Neuronal stem cell (in vitro differentiated cells): ENCODE measurements around the gene HPCAL1.

Source experiments
- DNase-seq: peaks from one replicate; pipeline ENCODE4 v3.0.0-alpha.2; 2013; ENCODE audit warnings: low spot score
- H2AFZ ChIP-seq: one replicate; pipeline ENCODE4 v1.6.1; 2013; ENCODE audit warnings: mild to moderate bottlenecking, low read length, inconsistent platforms
- H2AK5ac ChIP-seq: 2 replicates; pipeline ENCODE4 v1.6.1; 2013; ENCODE audit warnings: low read depth, mild to moderate bottlenecking, inconsistent platforms, low read length, moderate library complexity, mixed read lengths
- H2BK120ac ChIP-seq: 2 replicates; pipeline ENCODE4 v1.6.1; 2013; ENCODE audit warnings: low read depth, mild to moderate bottlenecking, inconsistent platforms, low read length, moderate library complexity, mixed read lengths
- H2BK12ac ChIP-seq: one replicate; pipeline ENCODE4 v1.6.1; 2013; ENCODE audit warnings: low read length, inconsistent platforms
- H2BK15ac ChIP-seq: 2 replicates; pipeline ENCODE4 v1.6.1; 2013; ENCODE audit warnings: mild to moderate bottlenecking, low read length, inconsistent platforms, mixed read lengths
- H2BK5ac ChIP-seq: one replicate; pipeline ENCODE4 v1.6.1; 2013; ENCODE audit warnings: inconsistent platforms, mild to moderate bottlenecking, low read length, moderate library complexity
- H3K14ac ChIP-seq: one replicate; pipeline ENCODE4 v1.6.1; 2013; ENCODE audit warnings: low read length, inconsistent platforms
- H3K18ac ChIP-seq: 2 replicates; pipeline ENCODE4 v1.6.1; 2013; ENCODE audit warnings: low read length, inconsistent platforms
- H3K23ac ChIP-seq: 2 replicates; pipeline ENCODE4 v1.6.1; 2013; ENCODE audit warnings: low read depth, mild to moderate bottlenecking, mixed read lengths, low read length, inconsistent platforms; ENCODE audit not compliant: poor library complexity
- H3K27ac ChIP-seq: replicated peaks from 3 replicates; pipeline ENCODE4 v1.5.1; 2013; ENCODE audit warnings: low read length, inconsistent platforms
- H3K27me3 ChIP-seq, 3 experiments: 2 replicates each; pipeline ENCODE4 v1.6.1; 2013; ENCODE audit warnings: low read length in 3 of 3, mild to moderate bottlenecking in 2 of 3, inconsistent platforms in 1 of 3, low read depth in 1 of 3, mixed read lengths in 1 of 3, moderate library complexity in 1 of 3; ENCODE audit not compliant: control insufficient read depth in 3 of 3, insufficient read depth in 3 of 3
- H3K36me3 ChIP-seq, 2 donors: replicated peaks in 1 of 2; 2 replicates each; pipeline ENCODE4 v1.6.1; 2013; ENCODE audit warnings: low read length in 2 of 2; ENCODE audit not compliant: control insufficient read depth in 2 of 2, insufficient read depth in 2 of 2
- H3K4ac ChIP-seq: 2 replicates; pipeline ENCODE4 v1.6.1; 2013; ENCODE audit warnings: inconsistent platforms, mild to moderate bottlenecking, low read length, moderate library complexity
- H3K4me1 ChIP-seq, 2 donors: 1 replicate in 1 of 2; 2 replicates in 1 of 2; pipeline ENCODE4 v1.6.1; 2013; ENCODE audit warnings: low read length in 2 of 2, low read depth in 1 of 2; ENCODE audit not compliant: control insufficient read depth in 2 of 2, insufficient read depth in 1 of 2
- H3K4me2 ChIP-seq: one replicate; pipeline ENCODE4 v1.6.1; 2013; ENCODE audit warnings: mild to moderate bottlenecking, low read length, inconsistent platforms; ENCODE audit not compliant: insufficient read depth, poor library complexity, severe bottlenecking
- H3K4me3 ChIP-seq, 2 donors: 2 replicates each; pipeline ENCODE4 v1.5.1; 2013; ENCODE audit warnings: low read length in 2 of 2, mild to moderate bottlenecking in 2 of 2, inconsistent platforms in 1 of 2, moderate library complexity in 1 of 2
- H3K79me1 ChIP-seq: one replicate; pipeline ENCODE4 v1.6.1; 2013; ENCODE audit warnings: low read depth, mild to moderate bottlenecking, inconsistent platforms, low read length, moderate library complexity
- H3K9ac ChIP-seq: one replicate; pipeline ENCODE4 v1.6.1; 2013; ENCODE audit warnings: mild to moderate bottlenecking, low read depth, low read length, inconsistent platforms; ENCODE audit not compliant: poor library complexity
- H3K9me3 ChIP-seq, 2 donors: replicated peaks in 1 of 2; 2 replicates each; pipeline versions ENCODE3 to v1.6.1; 2013; ENCODE audit warnings: low read length in 2 of 2, mild to moderate bottlenecking in 2 of 2, inconsistent platforms in 1 of 2, low read depth in 1 of 2, mixed read lengths in 1 of 2, moderate library complexity in 1 of 2; ENCODE audit not compliant: control insufficient read depth in 2 of 2, insufficient read depth in 1 of 2
- H4K8ac ChIP-seq: one replicate; pipeline ENCODE4 v1.6.1; 2013; ENCODE audit warnings: low read depth, mild to moderate bottlenecking, inconsistent platforms, low read length, moderate library complexity
- H4K91ac ChIP-seq: one replicate; pipeline ENCODE4 v1.6.1; 2013; ENCODE audit warnings: low read length, low read depth, mild to moderate bottlenecking, inconsistent platforms; ENCODE audit not compliant: poor library complexity
- WGBS, 2 donors: extraction: QIAGEN DNeasy Blood & Tissue Kit; methylation state at CpG; one replicate each; pipeline ENCODE4 v1.1.7; 2013; ENCODE audit warnings: missing lambda C conversion rate in 2 of 2, mixed read lengths in 1 of 2; ENCODE audit not compliant: insufficient read length in 2 of 2, insufficient replicate concordance in 1 of 2; ENCODE audit errors: extremely low coverage in 2 of 2; 5-methylcytosine and 5-hydroxymethylcytosine counted together

Gene HPCAL1

GRCh38 chr2:10305715-10306114 lies 3.0 kb downstream of the HPCAL1 start:
- H3K4me2 ChIP-seq, result no peak overlapping the region
- H2AK5ac ChIP-seq, result no peak overlapping the region
- H3K4me3 ChIP-seq, result no peak overlapping the region

DNA sequence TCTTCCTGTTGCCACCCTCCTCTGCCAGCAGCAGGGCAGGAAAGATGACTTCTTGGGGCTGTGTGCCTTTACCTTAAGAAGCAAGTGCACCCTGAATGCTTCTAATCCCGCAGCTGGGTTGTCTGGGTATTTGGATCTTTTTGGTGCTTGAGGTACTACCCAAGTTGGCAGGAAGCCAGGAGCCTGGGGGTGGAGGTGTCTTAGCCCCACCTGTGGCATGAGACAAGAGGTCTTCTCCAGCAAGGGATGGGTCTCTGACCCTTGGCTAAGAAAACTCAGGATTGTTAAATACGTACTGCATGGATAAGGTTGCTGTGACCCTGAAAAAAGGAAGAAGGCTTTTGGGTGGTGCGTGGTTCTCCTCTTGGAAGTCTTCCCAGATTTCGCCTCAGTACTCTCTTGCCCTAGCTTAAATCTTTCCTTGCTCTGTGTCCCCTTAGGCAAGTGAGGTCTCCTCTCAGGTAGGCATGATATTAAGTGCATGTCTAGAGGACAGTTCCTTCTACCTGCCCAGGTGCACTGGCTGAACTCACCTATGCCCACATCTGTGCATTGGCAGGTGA lies 4.3 kb downstream of the HPCAL1 start:
- peaks cover 5% of the 10 kb centered on the region for H3K79me1 ChIP-seq
- no peak overlapping the region for H2AFZ ChIP-seq
- H3K9ac ChIP-seq, result no peak overlapping the region
- H2BK5ac ChIP-seq, result no peak overlapping the region
- no peak overlapping the region for H3K27ac ChIP-seq
- no peak overlapping the region for H3K4me3 ChIP-seq
- H3K23ac ChIP-seq, result no peak overlapping the region
- no CpG with 5 or more reads among the region's 4 CpGs for WGBS, 2 donors
- no peak overlapping the region for H2AK5ac ChIP-seq
- H4K8ac ChIP-seq, result no peak overlapping the region
- H4K91ac ChIP-seq, result no peak overlapping the region
- no peak overlapping the region for H2BK120ac ChIP-seq
- H3K9me3 ChIP-seq, result peaks cover 0 to 2% of the 10 kb centered on the region in 2 donors
- H3K27me3 ChIP-seq, result peaks cover 13 to 34% (median 16%) of the 10 kb centered on the region in 3 experiments
- H3K36me3 ChIP-seq, result peaks cover 0 to 2% of the 10 kb centered on the region in 2 donors
- no peak overlapping the region for H2BK12ac ChIP-seq
- no peak overlapping the region for H3K18ac ChIP-seq
- peaks cover 6 to 13% of the 10 kb centered on the region in 2 donors for H3K4me1 ChIP-seq
- H2BK15ac ChIP-seq, result no peak overlapping the region
- H3K14ac ChIP-seq, result no peak overlapping the region
- DNase-seq, result no peak
- no peak overlapping the region for H3K4ac ChIP-seq
- H3K4me2 ChIP-seq, result no peak overlapping the region

More at GRCh38 chr2:10305715-10306114, 3.0 kb downstream of the HPCAL1 start:
- Histone ChIP-seq H3K27me3 (peaks cover 13 to 34% (median 16%) of the 10 kb centered on the region in 3 experiments), H2BK5ac (no peak overlapping the region), H3K79me1 (peaks cover 3% of the 10 kb centered on the region), H4K91ac (no peak overlapping the region), H3K9me3 (peaks cover 0 to 2% of the 10 kb centered on the region in 2 donors), H3K4ac (no peak overlapping the region), H2BK120ac (no peak overlapping the region), H3K4me1 (peaks cover 14 to 18% of the 10 kb centered on the region in 2 donors), H4K8ac (no peak overlapping the region), H3K14ac (no peak overlapping the region), H2BK12ac (no peak overlapping the region), H2BK15ac (no peak overlapping the region), H3K18ac (peak overlapping the region; percentile 25), H3K27ac (no peak overlapping the region), H2AFZ (no peak overlapping the region), H3K9ac (no peak overlapping the region), H3K36me3 (no peaks in the 10 kb centered on the region), H3K23ac (no peak overlapping the region)
- DNase-seq, result no peak
- no CpG with 5 or more reads among the region's 10 CpGs for WGBS, 2 donors

GRCh38 chr2:10307561-10308156 lies 5.0 kb downstream of the HPCAL1 start:
- Histone ChIP-seq H3K9me3 (peaks cover 0 to 4% of the 10 kb centered on the region in 2 donors), H3K36me3 (peaks cover 0 to 2% of the 10 kb centered on the region in 2 donors), H3K4me3 (no peak overlapping the region), H3K27me3 (peaks cover 13 to 34% (median 16%) of the 10 kb centered on the region in 3 experiments), H3K27ac (no peak overlapping the region), H3K14ac (no peak overlapping the region), H2BK5ac (no peak overlapping the region), H2BK120ac (no peak overlapping the region), H3K79me1 (peaks cover 8% of the 10 kb centered on the region), H3K18ac (no peak overlapping the region), H2AK5ac (no peak overlapping the region), H4K8ac (no peak overlapping the region), H3K4me1 (peaks cover 4 to 11% of the 10 kb centered on the region in 2 donors), H2AFZ (no peak overlapping the region), H3K4ac (no peak overlapping the region), H3K9ac (no peak overlapping the region), H2BK12ac (no peak overlapping the region), H2BK15ac (no peak overlapping the region), H3K23ac (no peak overlapping the region), H4K91ac (no peak overlapping the region), H3K4me2 (no peak overlapping the region)
- WGBS, 2 donors, result no CpG with 5 or more reads among the region's 7 CpGs
- DNase-seq, result no peak

DNA sequence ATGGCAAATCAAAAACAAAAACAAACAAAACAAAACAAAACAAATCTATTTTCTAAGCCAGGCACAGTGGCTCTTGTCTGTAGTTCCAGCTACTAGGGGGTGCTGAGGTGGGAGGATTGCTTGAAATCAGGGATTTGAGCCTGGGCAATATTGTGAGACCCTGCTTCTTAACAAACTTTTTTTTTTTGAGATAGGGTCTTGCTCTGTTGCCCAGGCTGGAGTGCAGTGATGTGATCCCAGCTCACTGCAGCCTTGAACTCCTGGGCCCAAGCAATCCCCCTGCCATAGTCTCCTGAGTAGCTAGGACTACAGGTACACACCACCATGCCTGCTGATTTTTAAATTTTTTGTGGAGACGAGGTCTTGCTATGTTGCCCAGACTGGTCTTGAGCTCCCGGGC lies 6.2 kb downstream of the HPCAL1 start:
- peaks cover 8 to 25% (median 13%) of the 10 kb centered on the region in 3 experiments for H3K27me3 ChIP-seq
- no peak overlapping the region for H4K91ac ChIP-seq
- no peak overlapping the region for H3K18ac ChIP-seq
- peaks cover 0 to 2% of the 10 kb centered on the region in 2 donors for H3K36me3 ChIP-seq
- no peak overlapping the region for H2BK12ac ChIP-seq
- no peak overlapping the region for H3K14ac ChIP-seq
- no peak overlapping the region for H2BK120ac ChIP-seq
- H3K4me3 ChIP-seq, result no peak overlapping the region
- H4K8ac ChIP-seq, result no peak overlapping the region
- H3K23ac ChIP-seq, result no peak overlapping the region
- H2AK5ac ChIP-seq, result no peak overlapping the region
- no peak overlapping the region for H3K27ac ChIP-seq
- peaks cover 5% of the 10 kb centered on the region for H3K79me1 ChIP-seq
- no peak overlapping the region for H3K4me2 ChIP-seq
- no peak for DNase-seq
- H3K9me3 ChIP-seq, result peaks cover 0 to 5% of the 10 kb centered on the region in 2 donors
- no peak overlapping the region for H2BK15ac ChIP-seq
- H3K4me1 ChIP-seq, result peaks cover 0 to 6% of the 10 kb centered on the region in 2 donors
- H3K9ac ChIP-seq, result no peak overlapping the region
- no peak overlapping the region for H2BK5ac ChIP-seq
- no CpG with 5 or more reads among the region's 2 CpGs for WGBS, 2 donors
- H3K4ac ChIP-seq, result no peak overlapping the region
- no peak overlapping the region for H2AFZ ChIP-seq
